DMS79 (cell line): ENCODE results near the gene AGTRAP.

ENCODE experiments used
- DNase-seq: peaks from one replicate; lab custom pipeline; 2025; lab: John Stamatoyannopoulos, UW

The AGTRAP gene

GRCh38 chr1:11764115-11764514 is 28.2 kb downstream of the AGTRAP start:
- DNase-seq, result no peak

DNA sequence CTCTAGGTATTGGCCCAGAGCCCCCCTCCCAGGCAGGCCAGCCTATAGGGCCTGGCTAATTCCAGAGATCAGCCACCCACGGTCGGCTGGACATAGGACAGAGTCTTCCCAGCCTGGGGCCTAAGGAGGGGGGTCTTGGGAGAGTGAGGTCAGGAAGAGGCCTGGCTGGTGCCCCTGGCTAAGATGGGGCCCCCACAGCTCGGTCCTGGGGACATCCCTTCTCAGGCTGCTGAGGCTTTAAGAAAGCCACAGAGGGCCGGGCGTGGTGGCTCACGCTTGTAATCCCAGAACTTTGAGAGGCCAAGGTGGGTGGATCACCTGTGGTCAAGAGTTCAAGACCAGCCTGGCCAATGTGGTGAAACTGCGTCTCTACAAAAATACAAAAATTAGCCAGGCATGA is 28.6 kb downstream of the AGTRAP start:
- no peak for DNase-seq

GRCh38 chr1:11765661-11766428 is 29.9 kb downstream of the AGTRAP start:
- DNase-seq, result no peak

DNA sequence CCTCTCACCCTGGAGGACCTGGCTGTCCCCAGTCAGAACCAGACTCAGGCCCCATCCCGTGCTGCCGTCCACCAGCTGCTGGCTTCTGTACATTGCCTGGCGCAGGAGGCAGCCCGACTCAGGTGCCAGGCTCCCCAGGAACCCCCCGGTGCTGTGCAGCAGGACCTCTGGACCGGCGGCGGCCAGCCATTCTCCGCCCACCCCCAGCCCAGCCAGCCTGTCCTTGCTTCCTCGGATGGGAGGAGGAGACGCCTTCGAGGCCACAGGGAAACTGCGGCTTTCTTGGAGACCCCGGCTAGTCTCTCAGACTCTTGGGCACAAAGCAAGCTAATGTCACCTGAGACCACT is 30.5 kb downstream of the AGTRAP start:
- no peak for DNase-seq

- DNase-seq, result no peak
These were observed 32.2 kb downstream of the AGTRAP start for GRCh38 chr1:11767922-11768704.

DNA sequence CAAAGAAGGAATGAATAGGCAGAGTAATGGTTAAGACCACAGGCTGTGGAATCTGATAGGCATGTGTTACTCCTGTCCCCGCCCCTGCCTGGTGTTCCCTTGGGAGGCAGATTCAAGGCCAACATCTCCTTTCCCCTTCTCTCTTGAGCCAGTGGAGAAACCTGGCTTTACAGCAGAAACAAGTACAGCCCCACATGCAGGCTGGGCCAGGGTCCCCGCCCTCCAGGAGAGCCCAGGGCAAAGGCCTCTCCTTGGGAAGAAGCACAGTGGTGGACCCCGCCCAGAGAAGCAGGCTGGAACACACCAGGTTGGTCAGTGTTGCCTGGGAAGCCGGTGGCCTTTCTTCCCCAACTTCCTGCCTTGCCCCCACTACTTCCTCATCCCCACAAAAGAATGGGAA is 32.9 kb downstream of the AGTRAP start:
- DNase-seq, result no peak

- no peak for DNase-seq
These were observed 33.3 kb downstream of the AGTRAP start for GRCh38 chr1:11769274-11769673.

- no peak for DNase-seq
These were observed 34.1 kb downstream of the AGTRAP start for GRCh38 chr1:11770011-11770410.

- DNase-seq, result no peak
These were observed 35.6 kb downstream of the AGTRAP start for GRCh38 chr1:11771481-11772043.

DNA sequence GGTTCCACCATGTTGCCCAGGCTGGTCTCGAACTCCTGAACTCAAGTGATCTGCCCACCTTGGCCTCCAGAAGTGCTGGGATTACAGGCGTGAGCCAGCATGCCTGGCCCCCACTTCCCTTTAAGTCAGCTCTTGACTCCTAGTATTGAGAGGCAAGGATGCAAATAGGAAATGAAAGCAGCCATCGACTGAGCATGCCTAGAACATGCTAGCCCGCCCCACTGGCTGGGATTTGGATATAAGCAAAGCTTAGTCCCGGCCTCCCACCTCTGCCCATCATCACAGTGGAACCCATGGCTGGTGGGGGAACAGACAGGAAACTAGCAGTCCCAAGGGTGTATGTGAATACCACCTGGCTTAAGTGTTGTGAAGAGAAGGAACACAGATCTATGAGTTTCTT is 36.5 kb downstream of the AGTRAP start:
- DNase-seq, result no peak

- DNase-seq, result no peak
These were observed 38.8 kb downstream of the AGTRAP start for GRCh38 chr1:11774753-11775152.

- no peak for DNase-seq
These were observed 41.9 kb downstream of the AGTRAP start for GRCh38 chr1:11777658-11778322.

DNA sequence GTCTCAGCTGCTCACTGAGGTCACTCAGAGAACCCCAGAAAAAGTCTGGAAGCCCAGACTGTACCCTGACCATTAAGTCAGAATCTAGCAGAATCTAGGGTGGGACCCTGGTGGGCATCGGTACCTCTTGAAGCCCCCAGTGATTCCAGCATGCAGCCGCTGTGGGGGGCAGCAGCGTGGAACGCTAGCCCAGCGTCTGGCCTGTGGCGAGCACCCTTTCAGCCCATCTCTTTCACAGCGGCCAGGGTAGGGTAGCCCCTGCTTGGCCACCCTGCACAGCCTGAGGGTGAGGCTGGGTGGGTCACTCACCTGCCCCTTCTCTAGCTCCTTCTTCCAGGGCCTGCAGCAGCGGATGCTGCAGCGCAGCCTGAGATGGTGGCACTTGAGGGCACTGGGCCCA is 42.4 kb downstream of the AGTRAP start:
- no peak for DNase-seq

DNA sequence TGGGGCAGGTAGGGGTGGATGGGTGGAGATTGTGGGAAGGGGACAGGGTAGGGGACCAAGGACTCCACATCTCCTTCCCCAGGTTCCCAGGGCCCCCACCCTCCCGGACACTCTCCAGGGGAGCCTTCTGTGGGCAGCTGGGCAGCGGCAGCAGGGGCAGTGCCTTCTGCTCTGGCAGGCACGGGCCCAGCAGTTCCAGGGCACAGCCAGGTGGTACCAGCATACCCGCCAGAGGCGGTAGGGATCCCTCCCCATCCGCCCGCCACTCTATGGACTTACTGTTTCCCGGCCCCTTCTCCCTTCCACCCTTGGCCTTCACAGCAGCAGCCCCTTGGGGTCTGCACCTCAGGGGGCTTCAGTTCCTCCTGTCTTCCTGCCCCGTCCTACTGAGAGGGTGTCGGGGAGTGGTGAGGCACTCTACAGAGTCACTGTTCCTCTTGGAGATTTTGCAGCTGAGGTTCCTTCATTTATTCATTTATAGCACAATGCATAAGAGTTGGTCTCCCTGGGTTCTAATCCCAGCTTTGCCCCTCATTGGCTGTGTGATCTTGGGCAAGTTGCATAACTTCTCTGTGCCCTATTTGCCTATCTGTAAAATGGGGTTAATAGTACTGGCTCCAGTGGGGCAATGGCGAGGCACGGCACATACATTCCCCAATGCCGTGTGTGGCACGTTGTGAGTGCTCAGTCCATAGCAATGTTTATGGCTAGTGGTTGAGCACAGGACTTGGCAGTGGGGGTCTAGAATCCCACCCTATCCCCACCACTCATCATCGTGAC is 43.1 kb downstream of the AGTRAP start:
- no peak for DNase-seq

GRCh38 chr1:11779715-11780379 is 43.9 kb downstream of the AGTRAP start:
- no peak for DNase-seq

GRCh38 chr1:11780380-11781147 is 44.6 kb downstream of the AGTRAP start:
- DNase-seq, result no peak

- DNase-seq, result no peak
These were observed 45.4 kb downstream of the AGTRAP start for GRCh38 chr1:11781297-11781696.

GRCh38 chr1:11782127-11782708 is 46.3 kb downstream of the AGTRAP start:
- DNase-seq, result no peak

- no peak for DNase-seq
These were observed 47.6 kb downstream of the AGTRAP start for GRCh38 chr1:11783556-11783955.
